Stimulated activated CD4-positive, alpha-beta T cell treated with anti-CD3 and anti-CD28 coated beads, TNF-alpha, amount 100 ng/mL, for 24 hours (primary cell): ENCODE measurements around the gene EPHA6.
"Not testable (repeated sequence)": the region's sequence is repeated elsewhere in the genome, so short reads cannot be mapped to it uniquely, and the experiment has no call there.

ENCODE experiments used
- DNase-seq, 3 experiments: peaks; one replicate each; pipeline ENCODE4 v3.0.0-alpha.2; 2020; ENCODE audit warnings: low read depth in 3 of 3

Gene EPHA6

GRCh38 chr3:97276879-97277550, 462.6 kb downstream of the EPHA6 start:
- not testable (repeated sequence) for DNase-seq

DNA sequence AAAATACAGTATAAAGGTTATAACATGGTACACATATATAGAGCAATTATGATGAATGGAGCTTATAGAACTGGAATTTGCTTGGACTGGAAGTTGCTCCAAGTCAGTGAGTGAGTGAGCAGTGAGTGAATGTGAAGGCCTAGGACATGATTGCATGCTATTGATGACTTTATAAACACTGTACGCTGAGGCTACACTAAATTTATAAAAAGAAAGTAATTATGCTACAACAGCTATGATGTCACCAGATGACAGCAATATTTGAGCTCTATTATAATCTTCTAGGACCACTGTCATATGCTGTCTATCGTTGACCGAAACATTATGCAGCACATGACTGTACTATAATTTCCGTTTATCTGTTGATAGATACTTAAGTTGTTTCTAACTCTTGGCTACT, 463.3 kb downstream of the EPHA6 start:
- no peak for DNase-seq

DNA sequence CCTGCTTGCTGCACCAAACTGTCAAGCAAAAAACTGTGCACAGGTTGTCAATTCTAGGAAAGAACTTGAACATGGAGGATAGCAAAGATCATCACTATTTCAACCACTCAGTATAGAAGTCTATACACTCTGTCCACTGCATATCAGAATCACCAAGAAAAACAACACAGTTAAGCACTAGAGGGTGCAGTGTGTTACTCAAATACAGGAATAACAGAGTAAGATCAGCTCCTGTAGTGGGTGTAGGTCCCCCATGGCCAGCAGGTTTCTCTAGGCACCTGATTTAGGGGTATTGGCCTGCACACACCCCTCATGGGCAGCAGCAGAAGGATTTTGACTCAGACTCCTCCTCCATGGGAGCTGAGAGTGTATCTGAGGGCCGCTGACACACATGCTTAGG, 464.1 kb downstream of the EPHA6 start:
- no peak for DNase-seq

DNA sequence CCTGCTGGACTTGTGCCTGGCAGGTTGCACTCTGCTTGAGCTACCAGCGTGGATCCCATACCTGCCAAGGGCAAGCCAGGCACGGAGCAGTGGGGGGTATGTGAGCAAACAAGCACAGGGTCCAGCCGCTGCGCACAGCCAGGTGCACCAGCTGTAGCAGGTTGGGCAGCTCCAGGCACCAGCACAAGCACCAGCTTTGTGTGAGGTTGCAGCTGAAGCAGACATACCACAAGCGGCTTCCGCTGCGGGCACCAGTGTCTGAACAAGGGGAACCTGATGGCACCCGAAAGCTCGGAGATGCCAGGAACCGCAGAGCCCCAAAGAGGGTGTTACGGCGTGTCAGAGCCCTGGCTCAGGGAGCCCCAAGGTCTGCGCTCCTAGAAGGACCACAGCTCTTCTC, 477.5 kb downstream of the EPHA6 start:
- no peak for DNase-seq

GRCh38 chr3:97293596-97294131, 479.3 kb downstream of the EPHA6 start:
- no peak for DNase-seq

DNA sequence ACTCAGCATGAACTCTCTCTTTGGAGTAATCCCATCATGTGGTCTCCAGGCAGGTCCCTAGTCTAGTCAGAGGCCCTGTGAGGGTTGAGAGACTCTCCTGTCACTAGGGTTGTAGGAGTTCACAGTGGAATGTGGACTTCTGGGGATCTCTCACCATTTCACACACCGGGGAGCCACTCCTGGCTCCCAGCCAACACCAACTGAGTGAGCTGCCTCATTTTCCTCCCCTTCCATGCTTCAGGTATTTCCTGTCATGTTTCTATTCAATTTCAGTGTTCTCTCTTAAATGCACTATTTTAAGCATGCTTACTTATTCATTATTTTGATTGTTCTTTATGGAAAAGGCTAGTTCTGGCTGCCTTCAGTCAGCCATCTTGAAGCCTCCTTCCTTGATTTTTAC, 482.6 kb downstream of the EPHA6 start:
- no peak for DNase-seq

DNA sequence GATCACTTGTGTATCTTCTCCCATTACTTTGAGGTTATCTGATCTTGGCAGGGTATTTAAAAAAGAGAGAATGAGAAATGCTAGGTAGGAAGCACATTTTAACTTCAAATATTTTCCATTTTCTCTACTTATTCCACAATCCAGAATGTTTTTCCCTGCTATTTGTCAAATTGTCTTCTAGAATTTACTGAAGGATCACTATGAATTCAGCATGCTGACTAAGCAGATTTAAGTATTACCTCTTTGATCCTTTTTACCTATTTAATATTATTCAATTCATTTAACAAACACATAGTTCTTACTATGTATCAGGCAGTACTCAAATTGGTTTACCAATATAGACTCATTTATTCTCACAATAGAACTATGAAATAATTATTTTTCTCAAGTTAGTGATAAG, 486.7 kb downstream of the EPHA6 start:
- DNase-seq, result no peak

DNA sequence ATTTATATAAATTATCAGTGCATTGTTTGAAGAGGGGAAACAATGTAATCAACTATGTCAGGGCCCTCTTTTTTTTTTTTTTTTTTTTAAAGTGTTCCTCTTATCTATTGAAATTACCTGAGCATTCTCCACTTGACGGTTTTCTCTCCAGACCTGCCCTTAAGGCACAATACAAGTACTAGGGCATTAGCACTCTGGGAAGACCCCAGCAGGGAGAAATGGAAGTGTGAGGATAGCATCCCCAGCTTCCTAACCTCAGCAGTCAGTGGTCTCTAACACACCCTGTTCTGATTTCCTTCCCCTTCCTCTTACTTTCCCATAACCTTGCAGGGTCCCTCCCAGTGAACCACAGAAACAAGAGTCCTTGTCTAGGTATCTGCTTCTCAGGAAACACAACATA, 491.8 kb downstream of the EPHA6 start:
- DNase-seq, result no peak

DNA sequence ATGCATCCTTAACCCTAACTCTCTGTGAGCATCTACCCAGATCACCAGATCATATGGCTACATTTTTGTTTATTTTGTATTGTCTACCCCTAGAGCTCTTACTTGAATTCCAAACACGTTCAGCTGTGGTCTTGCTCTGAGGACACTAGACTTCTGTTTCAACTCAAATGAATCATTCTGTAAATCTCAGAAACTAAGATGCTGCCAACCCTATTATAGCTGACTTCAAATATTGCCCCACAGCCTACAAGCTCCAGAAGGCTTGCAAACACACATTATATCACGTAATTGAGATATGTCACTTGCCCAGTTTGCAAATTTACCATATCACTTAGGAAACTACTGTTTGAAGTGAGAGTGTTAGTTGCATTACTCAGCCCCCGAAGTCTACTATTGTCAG, 524.0 kb downstream of the EPHA6 start:
- DNase-seq, result no peak

- DNase-seq, result no peak
Measured at GRCh38 chr3:97340940-97341339, 526.5 kb downstream of the EPHA6 start.

DNA sequence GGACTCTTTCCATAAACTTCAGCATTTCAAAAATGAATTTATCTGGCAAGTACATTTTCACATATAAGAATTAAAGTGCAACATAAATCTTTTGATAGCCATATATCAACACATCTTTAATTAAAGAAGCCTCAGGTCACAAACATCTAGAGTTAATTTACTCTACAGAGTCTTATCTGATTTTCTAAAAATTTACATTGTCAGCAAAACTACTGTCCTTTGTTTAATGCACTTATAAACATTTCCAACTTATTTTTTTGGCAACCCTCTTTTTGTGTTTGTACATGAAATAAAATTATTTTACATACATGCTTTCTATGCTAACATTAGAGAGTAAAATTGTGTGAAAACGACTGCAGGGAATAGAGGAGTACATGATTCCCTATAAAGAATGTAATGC, 533.4 kb downstream of the EPHA6 start:
- no peak for DNase-seq

DNA sequence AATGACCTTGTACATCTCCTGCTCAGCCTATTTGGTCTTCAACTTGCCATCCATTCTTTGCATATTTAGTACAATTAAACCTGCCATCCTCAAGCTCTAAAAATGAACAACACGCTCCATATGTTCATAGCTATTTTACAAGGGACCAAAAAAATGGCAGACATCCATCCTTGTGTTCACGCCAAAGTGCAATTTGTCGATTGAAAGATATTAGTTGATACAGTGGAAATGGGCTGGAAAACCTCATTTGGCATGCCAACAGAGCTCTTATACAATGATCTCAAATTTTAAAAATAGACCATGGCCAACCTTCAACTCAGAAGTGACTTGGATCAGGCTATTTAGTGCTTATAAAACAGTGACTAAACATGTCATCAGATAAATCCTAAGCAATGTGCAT, 536.6 kb downstream of the EPHA6 start:
- DNase-seq, result no peak

DNA sequence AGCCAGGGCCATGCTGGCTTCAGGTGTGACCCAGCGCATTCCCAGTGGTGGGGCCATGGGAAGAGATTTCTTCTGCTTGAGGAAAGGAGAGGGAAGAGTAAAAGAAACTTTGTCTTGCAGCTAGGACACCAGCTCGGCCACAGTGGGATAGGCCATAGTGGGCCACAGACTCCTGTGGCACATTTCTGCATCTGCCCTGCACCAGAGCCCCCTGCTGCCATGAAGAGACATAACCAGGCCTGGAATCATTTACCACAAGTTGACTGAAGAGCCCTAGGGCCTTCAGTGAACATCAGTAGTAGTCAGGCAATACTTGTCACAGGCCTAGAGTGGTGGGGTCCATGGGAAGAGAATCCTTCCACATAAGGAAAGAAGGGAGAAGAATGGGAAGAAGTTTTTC, 538.8 kb downstream of the EPHA6 start:
- no peak for DNase-seq

- DNase-seq, result no peak
Measured at GRCh38 chr3:97359977-97360376, 545.6 kb downstream of the EPHA6 start.

GRCh38 chr3:97360804-97361203, 546.4 kb downstream of the EPHA6 start:
- no peak for DNase-seq

GRCh38 chr3:97384583-97384982, 570.2 kb downstream of the EPHA6 start:
- no peak for DNase-seq

DNA sequence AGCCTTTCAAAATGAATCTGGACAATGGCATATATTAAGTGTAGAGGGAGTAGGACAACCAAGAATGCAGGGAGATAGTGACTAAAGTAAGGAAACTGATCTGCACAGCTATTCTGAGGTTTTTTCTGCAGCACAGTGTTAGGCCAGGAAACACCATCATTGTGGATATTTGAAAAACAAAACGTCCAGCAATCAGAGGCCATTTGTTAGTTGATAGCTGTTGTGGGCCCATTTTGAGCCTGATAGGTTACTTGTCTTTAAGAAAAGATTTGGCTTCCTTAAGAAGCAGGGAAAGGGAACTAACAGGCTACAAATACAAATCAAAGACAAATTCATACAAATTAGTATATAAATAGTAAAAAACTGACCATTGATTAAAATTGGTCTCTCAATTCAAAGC, 574.4 kb downstream of the EPHA6 start:
- no peak for DNase-seq

DNA sequence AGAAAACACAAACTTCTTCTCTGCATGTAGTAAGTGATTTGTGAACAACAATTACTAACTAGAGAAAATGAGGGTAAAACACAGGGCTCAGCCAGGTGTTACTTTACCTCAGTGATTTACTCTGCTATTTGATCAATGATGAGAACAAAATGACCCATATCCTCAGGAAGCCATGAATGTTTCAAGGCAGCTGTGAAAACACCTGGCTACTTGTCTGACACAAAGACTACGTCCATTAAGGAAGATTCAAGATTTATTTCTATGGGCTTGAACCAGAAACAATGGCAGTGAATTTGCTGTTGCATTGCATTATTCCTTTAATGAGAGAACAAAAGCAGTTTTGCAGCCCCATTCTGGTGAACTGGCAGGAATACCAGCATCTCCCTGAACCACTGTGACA, 575.5 kb downstream of the EPHA6 start:
- no peak for DNase-seq

DNA sequence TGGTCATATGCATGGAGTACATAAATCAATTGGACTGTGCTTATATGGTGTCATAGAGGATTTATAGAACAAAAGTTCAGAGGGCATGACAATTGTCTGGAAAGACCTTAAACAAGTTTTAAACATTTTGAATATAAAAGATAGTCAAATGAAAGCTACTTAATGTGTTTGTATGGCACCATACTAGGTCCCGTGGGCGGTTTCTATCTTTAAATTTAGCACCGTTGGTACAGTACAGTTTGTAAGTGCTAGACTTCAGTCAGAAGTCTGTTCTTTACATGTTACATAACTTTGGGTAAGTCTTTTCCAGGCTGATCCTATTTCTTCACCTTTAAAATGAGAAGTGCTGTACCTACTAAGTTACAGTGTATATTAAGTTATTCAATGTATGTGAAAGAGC, 576.8 kb downstream of the EPHA6 start:
- no peak for DNase-seq

GRCh38 chr3:97409612-97410011, 595.2 kb downstream of the EPHA6 start:
- DNase-seq, result no peak

- DNase-seq, result no peak
Measured at GRCh38 chr3:97421565-97421964, 607.2 kb downstream of the EPHA6 start.

- no peak for DNase-seq
Measured at GRCh38 chr3:97425002-97425401, 610.6 kb downstream of the EPHA6 start.

GRCh38 chr3:97430601-97431000, 616.2 kb downstream of the EPHA6 start:
- DNase-seq, result no peak

DNA sequence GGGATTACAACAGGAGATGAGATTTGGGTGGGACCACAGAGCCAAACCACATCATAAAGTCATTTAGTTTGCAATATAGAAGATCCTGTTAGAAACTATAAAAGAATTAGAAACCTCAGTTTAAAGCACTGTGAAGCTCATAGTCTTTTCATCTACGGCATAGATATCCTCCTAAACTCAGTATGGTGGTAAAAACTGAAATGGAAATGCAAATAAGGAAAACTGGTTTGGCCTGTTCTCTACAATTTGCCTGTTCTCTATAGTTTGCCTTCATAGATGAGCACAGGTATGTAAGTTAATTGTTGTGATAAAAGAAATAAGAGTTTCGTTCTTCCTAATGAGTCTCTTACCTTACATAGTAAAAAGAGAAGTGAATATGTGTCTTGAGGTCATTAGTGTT, 618.5 kb downstream of the EPHA6 start:
- no peak for DNase-seq
